ENCODE results near the gene PCSK7.

PCSK7 gene

DNA sequence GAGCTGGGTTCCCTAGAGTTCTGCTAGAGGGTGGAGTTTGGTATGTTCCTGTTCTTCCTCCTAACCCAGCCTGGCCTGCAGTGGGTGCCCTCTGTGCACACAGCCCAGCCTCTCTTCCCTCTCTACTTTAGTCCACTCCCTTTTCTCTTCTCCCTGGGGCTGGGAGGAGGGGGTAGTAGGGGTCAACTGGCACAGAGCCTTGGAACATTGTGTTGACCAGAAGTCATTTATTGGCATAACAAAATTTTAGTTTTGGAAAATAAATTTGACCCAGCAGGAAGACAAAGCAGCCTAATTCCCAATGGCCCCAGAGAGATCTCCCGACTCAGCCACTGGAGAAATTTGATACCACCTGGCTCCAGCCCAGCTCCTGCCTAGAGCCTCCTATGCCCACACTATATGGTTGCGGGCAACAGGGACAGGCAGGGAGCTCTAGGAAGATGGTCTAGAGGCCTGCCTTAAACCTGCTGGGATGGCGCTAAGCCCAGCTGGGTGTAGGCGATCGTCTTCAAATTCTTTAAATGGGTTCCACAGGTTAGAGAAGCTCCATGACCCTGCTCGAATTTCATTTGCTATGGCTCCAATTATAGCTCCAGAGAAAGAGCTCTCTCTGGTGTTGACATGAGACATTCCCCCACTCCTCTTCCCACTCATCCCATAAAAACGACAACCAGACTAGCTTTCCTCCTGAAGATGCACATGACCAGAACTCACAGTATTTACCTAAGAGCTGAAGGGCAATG, 9.9 kb downstream of the PCSK7 start (continued):
- TF ChIP-seq CTCF (tag by site-specific recombination; IDR thresholded peaks at IDR 0.05) (peak; percentile 19; the same call in 1 of the 2 replicates), ZNF670 (tag by site-specific recombination; IDR thresholded peaks at IDR 0.05; ENCODE audit: low read depth) (no peak), ZNF548 (tag by site-specific recombination; IDR thresholded peaks at IDR 0.05) (no peak), SCRT2 (tag by site-specific recombination; IDR thresholded peaks at IDR 0.05) (peak; percentile 64), ZNF596 (tag by site-specific recombination; IDR thresholded peaks at IDR 0.05) (no peak), ZNF311 (tag by site-specific recombination; IDR thresholded peaks at IDR 0.05; ENCODE audit: borderline replicate concordance) (no peak), ZBTB17 (tag by site-specific recombination; IDR thresholded peaks at IDR 0.05) (peak; percentile 59), KLF10 (tag by site-specific recombination; IDR thresholded peaks at IDR 0.05) (no peak), ZNF416 (tag by site-specific recombination; IDR thresholded peaks at IDR 0.05) (no peak), SALL2 (tag by site-specific recombination; IDR thresholded peaks at IDR 0.05; ENCODE audit: borderline replicate concordance) (no peak), ZNF112 (tag by site-specific recombination; IDR thresholded peaks at IDR 0.05) (no peak), ZNF704 (tag by site-specific recombination; IDR thresholded peaks at IDR 0.05) (no peak), ZNF530 (tag by site-specific recombination; IDR thresholded peaks at IDR 0.05; ENCODE audit: low read depth) (no peak), GFI1B (tag by site-specific recombination; IDR thresholded peaks at IDR 0.05) (no peak), TCF7L2 (IDR thresholded peaks at IDR 0.05; ENCODE audit: borderline replicate concordance, low read depth, low read length) (no peak), ZSCAN30 (tag by site-specific recombination; IDR thresholded peaks at IDR 0.05) (0 out of 2 replicates have a peak, but pooled peaks have one; percentile 14), ZNF621 (tag by site-specific recombination; IDR thresholded peaks at IDR 0.05) (no peak), ZIC2 (tag by site-specific recombination; IDR thresholded peaks at IDR 0.05) (0 out of 2 replicates have a peak, but pooled peaks have one; percentile 34), ZSCAN23 (tag by site-specific recombination; IDR thresholded peaks at IDR 0.05) (no peak), ZNF18 (tag by site-specific recombination; IDR thresholded peaks at IDR 0.05) (no peak), ZNF658 (tag by site-specific recombination; IDR thresholded peaks at IDR 0.05) (no peak), ZNF391 (tag by site-specific recombination; IDR thresholded peaks at IDR 0.05; ENCODE audit: borderline replicate concordance, low read depth) (no peak), ZNF23 (tag by site-specific recombination; IDR thresholded peaks at IDR 0.05; ENCODE audit: borderline replicate concordance) (no peak), EGR2 (tag by site-specific recombination; IDR thresholded peaks at IDR 0.05; ENCODE audit: low read depth) (peak; percentile 93)
- TF ChIP-seq, protein P1, sequence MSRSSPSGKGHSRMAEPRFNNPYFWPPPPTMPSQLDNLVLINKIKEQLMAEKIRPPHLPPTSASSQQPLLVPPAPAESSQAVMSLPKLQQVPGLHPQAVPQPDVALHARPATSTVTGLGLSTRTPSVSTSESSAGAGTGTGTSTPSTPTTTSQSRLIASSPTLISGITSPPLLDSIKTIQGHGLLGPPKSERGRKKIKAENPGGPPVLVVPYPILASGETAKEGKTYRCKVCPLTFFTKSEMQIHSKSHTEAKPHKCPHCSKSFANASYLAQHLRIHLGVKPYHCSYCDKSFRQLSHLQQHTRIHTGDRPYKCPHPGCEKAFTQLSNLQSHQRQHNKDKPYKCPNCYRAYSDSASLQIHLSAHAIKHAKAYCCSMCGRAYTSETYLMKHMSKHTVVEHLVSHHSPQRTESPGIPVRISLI (tag by site-specific recombination; IDR thresholded peaks at IDR 0.05), result 0 out of 2 replicates have a peak, but pooled peaks have one; percentile 41
- TF ChIP-seq, protein P2, sequence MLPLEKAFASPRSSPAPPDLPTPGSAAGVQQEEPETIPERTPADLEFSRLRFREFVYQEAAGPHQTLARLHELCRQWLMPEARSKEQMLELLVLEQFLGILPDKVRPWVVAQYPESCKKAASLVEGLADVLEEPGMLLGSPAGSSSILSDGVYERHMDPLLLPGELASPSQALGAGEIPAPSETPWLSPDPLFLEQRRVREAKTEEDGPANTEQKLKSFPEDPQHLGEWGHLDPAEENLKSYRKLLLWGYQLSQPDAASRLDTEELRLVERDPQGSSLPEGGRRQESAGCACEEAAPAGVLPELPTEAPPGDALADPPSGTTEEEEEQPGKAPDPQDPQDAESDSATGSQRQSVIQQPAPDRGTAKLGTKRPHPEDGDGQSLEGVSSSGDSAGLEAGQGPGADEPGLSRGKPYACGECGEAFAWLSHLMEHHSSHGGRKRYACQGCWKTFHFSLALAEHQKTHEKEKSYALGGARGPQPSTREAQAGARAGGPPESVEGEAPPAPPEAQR (tag by site-specific recombination; IDR thresholded peaks at IDR 0.05), result no peak
- TF ChIP-seq, protein P3, sequence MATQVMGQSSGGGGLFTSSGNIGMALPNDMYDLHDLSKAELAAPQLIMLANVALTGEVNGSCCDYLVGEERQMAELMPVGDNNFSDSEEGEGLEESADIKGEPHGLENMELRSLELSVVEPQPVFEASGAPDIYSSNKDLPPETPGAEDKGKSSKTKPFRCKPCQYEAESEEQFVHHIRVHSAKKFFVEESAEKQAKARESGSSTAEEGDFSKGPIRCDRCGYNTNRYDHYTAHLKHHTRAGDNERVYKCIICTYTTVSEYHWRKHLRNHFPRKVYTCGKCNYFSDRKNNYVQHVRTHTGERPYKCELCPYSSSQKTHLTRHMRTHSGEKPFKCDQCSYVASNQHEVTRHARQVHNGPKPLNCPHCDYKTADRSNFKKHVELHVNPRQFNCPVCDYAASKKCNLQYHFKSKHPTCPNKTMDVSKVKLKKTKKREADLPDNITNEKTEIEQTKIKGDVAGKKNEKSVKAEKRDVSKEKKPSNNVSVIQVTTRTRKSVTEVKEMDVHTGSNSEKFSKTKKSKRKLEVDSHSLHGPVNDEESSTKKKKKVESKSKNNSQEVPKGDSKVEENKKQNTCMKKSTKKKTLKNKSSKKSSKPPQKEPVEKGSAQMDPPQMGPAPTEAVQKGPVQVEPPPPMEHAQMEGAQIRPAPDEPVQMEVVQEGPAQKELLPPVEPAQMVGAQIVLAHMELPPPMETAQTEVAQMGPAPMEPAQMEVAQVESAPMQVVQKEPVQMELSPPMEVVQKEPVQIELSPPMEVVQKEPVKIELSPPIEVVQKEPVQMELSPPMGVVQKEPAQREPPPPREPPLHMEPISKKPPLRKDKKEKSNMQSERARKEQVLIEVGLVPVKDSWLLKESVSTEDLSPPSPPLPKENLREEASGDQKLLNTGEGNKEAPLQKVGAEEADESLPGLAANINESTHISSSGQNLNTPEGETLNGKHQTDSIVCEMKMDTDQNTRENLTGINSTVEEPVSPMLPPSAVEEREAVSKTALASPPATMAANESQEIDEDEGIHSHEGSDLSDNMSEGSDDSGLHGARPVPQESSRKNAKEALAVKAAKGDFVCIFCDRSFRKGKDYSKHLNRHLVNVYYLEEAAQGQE (tag by site-specific recombination; IDR thresholded peaks at IDR 0.05), result no peak
- TF ChIP-seq, protein P4, sequence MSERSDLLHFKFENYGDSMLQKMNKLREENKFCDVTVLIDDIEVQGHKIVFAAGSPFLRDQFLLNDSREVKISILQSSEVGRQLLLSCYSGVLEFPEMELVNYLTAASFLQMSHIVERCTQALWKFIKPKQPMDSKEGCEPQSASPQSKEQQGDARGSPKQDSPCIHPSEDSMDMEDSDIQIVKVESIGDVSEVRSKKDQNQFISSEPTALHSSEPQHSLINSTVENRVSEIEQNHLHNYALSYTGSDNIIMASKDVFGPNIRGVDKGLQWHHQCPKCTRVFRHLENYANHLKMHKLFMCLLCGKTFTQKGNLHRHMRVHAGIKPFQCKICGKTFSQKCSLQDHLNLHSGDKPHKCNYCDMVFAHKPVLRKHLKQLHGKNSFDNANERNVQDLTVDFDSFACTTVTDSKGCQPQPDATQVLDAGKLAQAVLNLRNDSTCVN (tag by site-specific recombination; optimal IDR thresholded peaks at IDR 0.05), result no peak

All from HEK293 (cell line).